Femur (tissue), 1 donor: ENCODE data around the gene INTS6.

Experiments
- DNase-seq: peaks from one replicate; pipeline ENCODE4 v3.0.0-alpha.2; 2017

Gene INTS6

GRCh38 chr13:51341232-51341631 lies 111.6 kb downstream of the INTS6 start:
- DNase-seq = no peak

- DNase-seq = no peak
Measured at GRCh38 chr13:51339952-51340732, 112.7 kb downstream of the INTS6 start.

- no peak for DNase-seq
Measured at GRCh38 chr13:51339354-51339753, 113.5 kb downstream of the INTS6 start, which contains the start of gene SERPINE3. Gene SERPINE3, plus strand, starts transcription at chr13:51339691. Its CDS starts 1,401 bp downstream, at chr13:51341092.

GRCh38 chr13:51336746-51337145 lies 116.1 kb downstream of the INTS6 start:
- DNase-seq = no peak

- no peak for DNase-seq
Measured at GRCh38 chr13:51333826-51334225, 119.0 kb downstream of the INTS6 start.

- DNase-seq = no peak
Measured at GRCh38 chr13:51333421-51333820, 119.4 kb downstream of the INTS6 start.

GRCh38 chr13:51332566-51333361 lies 120.1 kb downstream of the INTS6 start:
- DNase-seq = no peak

GRCh38 chr13:51331354-51331861 lies 121.4 kb downstream of the INTS6 start:
- DNase-seq = no peak

- no peak for DNase-seq
Measured at GRCh38 chr13:51330791-51331190, 122.0 kb downstream of the INTS6 start.

GRCh38 chr13:51329606-51330005 lies 123.2 kb downstream of the INTS6 start:
- DNase-seq = no peak

GRCh38 chr13:51328488-51328887 lies 124.3 kb downstream of the INTS6 start:
- no peak for DNase-seq

GRCh38 chr13:51327961-51328360 lies 124.9 kb downstream of the INTS6 start:
- DNase-seq = no peak

- DNase-seq = no peak
Measured at GRCh38 chr13:51326777-51327176, 126.1 kb downstream of the INTS6 start.

- DNase-seq = no peak
Measured at GRCh38 chr13:51325837-51326236, 127.0 kb downstream of the INTS6 start.

GRCh38 chr13:51324714-51325420 lies 128.0 kb downstream of the INTS6 start:
- no peak for DNase-seq

- no peak for DNase-seq
Measured at GRCh38 chr13:51323824-51324511, 128.9 kb downstream of the INTS6 start.

GRCh38 chr13:51322826-51323225 lies 130.0 kb downstream of the INTS6 start:
- DNase-seq = no peak

GRCh38 chr13:51321836-51322235 lies 131.0 kb downstream of the INTS6 start:
- DNase-seq = no peak

- DNase-seq = no peak
Measured at GRCh38 chr13:51318876-51319275, 134.0 kb downstream of the INTS6 start.

- no peak for DNase-seq
Measured at GRCh38 chr13:51318015-51318414, 134.8 kb downstream of the INTS6 start.

GRCh38 chr13:51317262-51317661 lies 135.6 kb downstream of the INTS6 start:
- no peak for DNase-seq

GRCh38 chr13:51313619-51314018 lies 139.2 kb downstream of the INTS6 start:
- no peak for DNase-seq
